GM12878 (cell line): ENCODE results near the gene PREB. TPM values are rescaled to one million over a fixed set of nuclear protein-coding genes. Genes with fewer than 3 reads are reported as not detected.

Source experiments
- ATAC-seq: fragments of 200-7000 bp; cut with Tn5 transposase; 3 replicates; pipeline ENCODE4 v1.9.1; 2020; ENCODE audit warnings: mild to moderate bottlenecking, moderate library complexity
- BruUV-seq: library from RNA; stranded (reverse); fragments of 400-500 nt; replicated peaks from 2 replicates; lab custom pipeline; 2021; lab: Mats Ljungman, UMichigan
- CTCF ChIA-PET: fragments of 300-600 bp; sonication (Branson Sonifier 250); formaldehyde crosslinking; extraction: SDS; loops from one replicate; lab custom pipeline; 2021; ENCODE audit warnings: inconsistent platforms; lab: Yijun Ruan, JAX
- POLR2A ChIA-PET: fragments of 350-600 bp; formaldehyde crosslinking; extraction: SDS; loops from one replicate; lab custom pipeline; 2021; ENCODE audit warnings: inconsistent platforms; lab: Charles Lee
- RAD21 ChIA-PET: fragments of 300-600 bp; sonication (Branson Sonifier 250); formaldehyde crosslinking; loops from one replicate; lab custom pipeline; 2023; ENCODE audit warnings: antibody characterized with exemption; ENCODE audit not compliant: unreplicated experiment; lab: Charles Lee
- SMC1A ChIA-PET: fragments of 300-600 bp; sonication (Branson Sonifier 250); formaldehyde crosslinking; loops from one replicate; lab custom pipeline; 2023; ENCODE audit not compliant: unreplicated experiment, uncharacterized antibody; lab: Charles Lee
- DNase-seq: peaks from one replicate; pipeline ENCODE4 v3.0.0-alpha.2; 2011; ENCODE audit warnings: low read depth, low spot score
- FAIRE-seq: peaks from 3 replicates; lab custom pipeline; 2011; peaks lifted over from hg19 to GRCh38; lab: Jason Lieb, UNC
- H2AFZ ChIP-seq: 2 replicates; pipeline ENCODE4 v1.6.0; 2011; ENCODE audit warnings: low read depth, low read length, control low read depth; ENCODE audit not compliant: control insufficient read depth
- H3K27ac ChIP-seq: 2 replicates; pipeline ENCODE4 v1.5.1; 2011; ENCODE audit warnings: control low read depth; ENCODE audit not compliant: control insufficient read depth, insufficient read depth
- H3K27me3 ChIP-seq, 2 experiments: replicated peaks in 1 of 2; 2 replicates each; pipeline versions ENCODE4 v1.6.0 to v1.6.1; 2011; ENCODE audit warnings: low read length in 1 of 2; ENCODE audit not compliant: control insufficient read depth in 2 of 2, insufficient read depth in 2 of 2
- H3K36me3 ChIP-seq, 2 experiments: 2 replicates each; pipeline ENCODE4 v1.5.1; 2011; ENCODE audit warnings: low read length in 1 of 2; ENCODE audit not compliant: control insufficient read depth in 2 of 2, insufficient read depth in 2 of 2
- H3K4me1 ChIP-seq: 2 replicates; pipeline ENCODE4 v1.6.1; 2011; ENCODE audit warnings: mild to moderate bottlenecking, low read length, moderate library complexity, mixed read lengths; ENCODE audit not compliant: control insufficient read depth, insufficient read depth
- H3K4me2 ChIP-seq: 2 replicates; pipeline ENCODE4 v1.6.0; 2011; ENCODE audit warnings: control low read depth; ENCODE audit not compliant: control insufficient read depth, insufficient read depth
- H3K4me3 ChIP-seq: fragments of 200-600 bp; sonication (generic); 2 replicates; pipeline ENCODE4 v1.5.1; 2016
- H3K79me2 ChIP-seq: 2 replicates; pipeline ENCODE4 v1.6.0; 2011; ENCODE audit warnings: low read length; ENCODE audit not compliant: control insufficient read depth, insufficient read depth
- H3K9ac ChIP-seq: 2 replicates; pipeline ENCODE4 v1.8.0; 2011; ENCODE audit warnings: low read length, control low read depth, mixed read lengths; ENCODE audit not compliant: control insufficient read depth, insufficient read depth
- H3K9me3 ChIP-seq: replicated peaks from 3 replicates; pipeline ENCODE4 v1.5.1; 2011; ENCODE audit warnings: mild to moderate bottlenecking, low read length; ENCODE audit not compliant: control insufficient read depth, insufficient read depth
- H4K20me1 ChIP-seq: 2 replicates; pipeline ENCODE4 v1.6.0; 2011; ENCODE audit not compliant: control insufficient read depth, insufficient read depth
- ASH2L ChIP-seq: fragments of 300-600, 200-600 bp; sonication (generic); IDR thresholded peaks from 2 replicates; pipeline ENCODE4 v1.6.1; 2017; ENCODE audit warnings: low read depth, mild to moderate bottlenecking, borderline replicate concordance
- ESRRA ChIP-seq: IDR thresholded peaks from 2 replicates; pipeline ENCODE4 v1.6.1; 2012; ENCODE audit warnings: mild to moderate bottlenecking, low read length, improper control_type of control experiment
- NR2F1 ChIP-seq: fragments of 450-650 bp; conservative IDR thresholded peaks from 2 replicates; pipeline ENCODE4 v1.6.1; 2017; ENCODE audit warnings: mild to moderate bottlenecking
- RAD21 ChIP-seq: IDR thresholded peaks from 2 replicates; pipeline ENCODE4 v1.6.1; 2011; ENCODE audit warnings: mild to moderate bottlenecking, low read depth, low read length, moderate library complexity; ENCODE audit not compliant: insufficient read depth
- STAT3 ChIP-seq: IDR thresholded peaks from 2 replicates; pipeline ENCODE4 v1.6.1; 2011; ENCODE audit warnings: low read depth, low read length, improper control_type of control experiment
- ZNF207 ChIP-seq: fragments of 450-650 bp; IDR thresholded peaks from 2 replicates; pipeline ENCODE4 v1.6.1; 2014; ENCODE audit warnings: antibody characterized with exemption, mild to moderate bottlenecking, borderline replicate concordance
- WGBS: methylation state at CpG from one replicate; pipeline ENCODE4 v1.1.6; 2016; ENCODE audit warnings: low lambda C conversion rate; ENCODE audit not compliant: insufficient replicate concordance, insufficient coverage; ENCODE audit errors: missing lambda C conversion rate; 5-methylcytosine and 5-hydroxymethylcytosine counted together
- in situ Hi-C: fragments of 300-500 bp; cut with MboI; formaldehyde crosslinking; loops from 9 replicates; pipeline ENCODE4 v1.14.3; 2018; ENCODE audit warnings: mixed read lengths
- intact Hi-C: fragments of 100-400 bp; cut with micrococcal nuclease; formaldehyde crosslinking; loops from one replicate; pipeline ENCODE4 v1.14.2; 2022; ENCODE audit not compliant: unreplicated experiment
- polyA plus RNA-seq, 11 experiments: library from polyadenylated mRNA; depleted of rRNA in 4 of 11; unstranded in 6 of 11; stranded (reverse) in 5 of 11; fragments of >200 nt; fragmentation: Nextera tagmentation in 4 of 11; fragmentation: Illumina TruSeq in 1 of 11; extraction: Ambion mirVana in 4 of 11; extraction: Trizol in 1 of 11; gene quantifications; 1 replicate in 1 of 11; 2 replicates in 10 of 11; pipeline versions ENCODE4 v1.2.1 to v1.2.3, GENCODE V29; 2011 to 2016; ENCODE audit warnings: inconsistent platforms in 2 of 11, missing spikeins in 2 of 11, low read depth in 1 of 11
- total RNA-seq, 4 experiments: library from RNA; depleted of rRNA in 3 of 4; stranded (reverse); fragments of >200 nt in 3 of 4; fragmentation: Illumina TruSeq in 1 of 4; extraction: Trizol in 1 of 4; gene quantifications; 2 replicates each; pipeline versions ENCODE4 v1.2.1 to v1.2.3, GENCODE V29; 2013 to 2021
- TF ChIP-seq, protein P1 (sequence below): fragments of 450-650 bp; IDR thresholded peaks from 2 replicates; pipeline ENCODE4 v1.6.1; 2017; ENCODE audit warnings: antibody characterized with exemption, mild to moderate bottlenecking, moderate library complexity
- TF ChIP-seq, protein P2 (sequence below): fragments of 450-650 bp; IDR thresholded peaks from 2 replicates; pipeline ENCODE4 v1.6.1; 2016; ENCODE audit warnings: mild to moderate bottlenecking

The PREB gene
- total and polyA plus RNA-seq, 10 of the 15 experiments (the other 5 are each of a cell fraction or from before 2014, with no cell fraction given), result 26.3 to 101 (median 52.7) TPM

DNA sequence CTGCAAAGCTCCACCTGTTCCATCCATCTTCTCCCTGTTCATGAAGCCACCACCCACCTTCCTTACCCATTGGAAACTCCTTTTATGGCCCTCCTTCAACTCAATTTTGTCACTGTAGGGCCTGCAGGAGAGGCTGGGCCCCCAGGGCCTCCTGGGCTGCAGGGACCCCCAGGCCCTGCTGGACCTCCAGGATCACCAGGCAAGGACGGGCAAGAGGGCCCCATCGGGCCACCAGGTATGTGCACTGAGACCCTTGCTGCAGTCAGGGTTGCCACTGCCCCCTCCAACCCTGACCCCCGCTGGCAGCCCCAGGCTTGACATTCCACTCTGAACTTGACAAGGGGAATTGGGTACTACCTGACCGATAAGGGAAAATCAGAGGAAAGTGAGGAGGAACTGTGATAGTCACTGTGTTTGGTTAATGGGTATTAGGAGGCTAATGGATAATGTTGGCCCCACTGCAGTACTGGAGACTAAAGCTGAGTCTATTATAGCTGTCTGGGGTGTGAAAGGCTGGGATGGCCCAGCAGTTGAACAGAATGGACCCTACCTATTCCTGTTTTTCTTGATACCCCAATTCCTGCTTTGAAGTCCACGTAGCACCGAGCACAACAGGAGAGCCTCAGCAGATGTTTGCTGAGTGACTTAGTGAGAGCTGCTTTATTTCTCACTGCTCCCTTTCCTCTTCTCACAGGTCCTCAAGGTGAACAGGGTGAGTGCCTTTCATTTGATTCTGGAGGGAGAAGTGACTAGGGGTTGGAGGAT lies 50.0 kb downstream of the PREB start:
- no peak overlapping the region for H3K4me3 ChIP-seq
- SMC1A ChIA-PET, result interaction anchor here (1.2 to 3.6 kb wide), 6 partner anchors 10 to 123 kb away, joined by 3 to 19 read pairs (median 6); partner anchors contain the start of gene AGBL5
- H3K27me3 ChIP-seq, result no peaks in the 10 kb centered on the region
- POLR2A ChIA-PET, result interaction anchor here (1.1 to 4.9 kb wide), 4 partner anchors 12 to 50 kb away, joined by 5 to 43 read pairs (median 20); partner anchors contain the start of genes AGBL5 and OST4
- H3K9ac ChIP-seq, result no peak overlapping the region
- peaks cover 25% of the 10 kb centered on the region for H3K4me1 ChIP-seq
- H3K4me2 ChIP-seq, result no peak overlapping the region
- no peak overlapping the region for H2AFZ ChIP-seq
- no TSS peak for BruUV-seq
- TF ChIP-seq NR2F1 (no peak), ZNF207 (no peak), ESRRA (no peak), ASH2L (no peak), RAD21 (no peak), STAT3 (no peak)
- TF ChIP-seq, protein P1, sequence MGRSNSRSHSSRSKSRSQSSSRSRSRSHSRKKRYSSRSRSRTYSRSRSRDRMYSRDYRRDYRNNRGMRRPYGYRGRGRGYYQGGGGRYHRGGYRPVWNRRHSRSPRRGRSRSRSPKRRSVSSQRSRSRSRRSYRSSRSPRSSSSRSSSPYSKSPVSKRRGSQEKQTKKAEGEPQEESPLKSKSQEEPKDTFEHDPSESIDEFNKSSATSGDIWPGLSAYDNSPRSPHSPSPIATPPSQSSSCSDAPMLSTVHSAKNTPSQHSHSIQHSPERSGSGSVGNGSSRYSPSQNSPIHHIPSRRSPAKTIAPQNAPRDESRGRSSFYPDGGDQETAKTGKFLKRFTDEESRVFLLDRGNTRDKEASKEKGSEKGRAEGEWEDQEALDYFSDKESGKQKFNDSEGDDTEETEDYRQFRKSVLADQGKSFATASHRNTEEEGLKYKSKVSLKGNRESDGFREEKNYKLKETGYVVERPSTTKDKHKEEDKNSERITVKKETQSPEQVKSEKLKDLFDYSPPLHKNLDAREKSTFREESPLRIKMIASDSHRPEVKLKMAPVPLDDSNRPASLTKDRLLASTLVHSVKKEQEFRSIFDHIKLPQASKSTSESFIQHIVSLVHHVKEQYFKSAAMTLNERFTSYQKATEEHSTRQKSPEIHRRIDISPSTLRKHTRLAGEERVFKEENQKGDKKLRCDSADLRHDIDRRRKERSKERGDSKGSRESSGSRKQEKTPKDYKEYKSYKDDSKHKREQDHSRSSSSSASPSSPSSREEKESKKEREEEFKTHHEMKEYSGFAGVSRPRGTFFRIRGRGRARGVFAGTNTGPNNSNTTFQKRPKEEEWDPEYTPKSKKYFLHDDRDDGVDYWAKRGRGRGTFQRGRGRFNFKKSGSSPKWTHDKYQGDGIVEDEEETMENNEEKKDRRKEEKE, result no peak
- TF ChIP-seq, protein P2, sequence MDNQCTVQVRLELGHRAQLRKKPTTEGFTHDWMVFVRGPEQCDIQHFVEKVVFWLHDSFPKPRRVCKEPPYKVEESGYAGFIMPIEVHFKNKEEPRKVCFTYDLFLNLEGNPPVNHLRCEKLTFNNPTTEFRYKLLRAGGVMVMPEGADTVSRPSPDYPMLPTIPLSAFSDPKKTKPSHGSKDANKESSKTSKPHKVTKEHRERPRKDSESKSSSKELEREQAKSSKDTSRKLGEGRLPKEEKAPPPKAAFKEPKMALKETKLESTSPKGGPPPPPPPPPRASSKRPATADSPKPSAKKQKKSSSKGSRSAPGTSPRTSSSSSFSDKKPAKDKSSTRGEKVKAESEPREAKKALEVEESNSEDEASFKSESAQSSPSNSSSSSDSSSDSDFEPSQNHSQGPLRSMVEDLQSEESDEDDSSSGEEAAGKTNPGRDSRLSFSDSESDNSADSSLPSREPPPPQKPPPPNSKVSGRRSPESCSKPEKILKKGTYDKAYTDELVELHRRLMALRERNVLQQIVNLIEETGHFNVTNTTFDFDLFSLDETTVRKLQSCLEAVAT, result no peak
- ATAC-seq (no peak), FAIRE-seq (no peak), DNase-seq (no peak)
- intact Hi-C loops (no loop called here), in situ Hi-C loops (loop anchor here (10.0 kb wide), 1 partner anchor 120 kb away; no protein-coding TSS in a partner anchor)
- H4K20me1 ChIP-seq, result no peaks in the 10 kb centered on the region
- no peaks in the 10 kb centered on the region for H3K79me2 ChIP-seq
- RAD21 ChIA-PET, result interaction anchor here (1.5 to 1.8 kb wide), 2 partner anchors 122 to 123 kb away, joined by 5 to 11 read pairs; no protein-coding TSS in a partner anchor
- no peaks in the 10 kb centered on the region for H3K36me3 ChIP-seq
- H3K9me3 ChIP-seq, result no peaks in the 10 kb centered on the region
- CTCF ChIA-PET, result interaction anchor here (0.9 to 8.6 kb wide), 8 partner anchors 11 to 218 kb away, joined by 3 to 85 read pairs (median 9); partner anchors contain the start of gene AGBL5
- H3K27ac ChIP-seq, result no peak overlapping the region
- WGBS, result 77% methylated on average over 6 of the region's 6 CpGs
